Lung (tissue), 12 donors: ENCODE data around the gene DPYSL4. TPM values are rescaled to one million over a fixed set of nuclear protein-coding genes. Genes with fewer than 3 reads are reported as not detected.
"Not testable (repeated sequence)": the region's sequence is repeated elsewhere in the genome, so short reads cannot be mapped to it uniquely, and the experiment has no call there.

Experiments
- ATAC-seq: fragments of 200-7000 bp; cut with Tn5 transposase; one replicate; pipeline ENCODE4 v1.9.1; 2020; ENCODE audit warnings: moderate number of reproducible peaks; ENCODE audit not compliant: insufficient read depth, low FRiP score
- DNase-seq, 3 donors: peaks; one replicate each; pipeline ENCODE4 v3.0.0-alpha.2; 2013 to 2017
- H3K27ac ChIP-seq, 2 donors: one replicate each; pipeline ENCODE4 v1.5.1; 2013; ENCODE audit warnings: mild to moderate bottlenecking in 2 of 2, moderate library complexity in 2 of 2, control low read depth in 1 of 2, inconsistent platforms in 1 of 2, low read depth in 1 of 2, low read length in 1 of 2
- H3K27me3 ChIP-seq, 3 donors: one replicate each; pipeline ENCODE4 v1.5.1; 2013; ENCODE audit warnings: low read length in 2 of 3; ENCODE audit not compliant: control insufficient read depth in 3 of 3, insufficient read depth in 3 of 3
- H3K36me3 ChIP-seq, 4 donors: one replicate each; pipeline ENCODE4 v1.5.1; 2013; ENCODE audit warnings: low read length in 4 of 4, mild to moderate bottlenecking in 1 of 4, moderate library complexity in 1 of 4; ENCODE audit not compliant: control insufficient read depth in 4 of 4, insufficient read depth in 4 of 4
- H3K4me1 ChIP-seq, 5 donors: one replicate each; pipeline ENCODE4 v1.5.1; 2013; ENCODE audit warnings: low read length in 5 of 5, mild to moderate bottlenecking in 2 of 5, moderate library complexity in 1 of 5; ENCODE audit not compliant: control insufficient read depth in 5 of 5, insufficient read depth in 5 of 5
- H3K4me3 ChIP-seq: one replicate; pipeline ENCODE4 v1.5.1; 2013; ENCODE audit warnings: mild to moderate bottlenecking, control low read depth, moderate library complexity
- H3K9ac ChIP-seq, 2 donors: one replicate each; pipeline ENCODE4 v1.5.1; 2013; ENCODE audit warnings: low read length in 2 of 2, control low read depth in 1 of 2; ENCODE audit not compliant: insufficient read depth in 1 of 2
- H3K9me3 ChIP-seq, 4 donors: one replicate each; pipeline ENCODE4 v1.5.1; 2013; ENCODE audit warnings: low read length in 3 of 4, mild to moderate bottlenecking in 1 of 4, moderate library complexity in 1 of 4; ENCODE audit not compliant: control insufficient read depth in 4 of 4, insufficient read depth in 3 of 4
- WGBS, 2 donors: extraction: QIAGEN DNeasy Blood & Tissue Kit; methylation state at CpG; one replicate each; pipeline ENCODE4 v1.1.7; 2013; 5-methylcytosine and 5-hydroxymethylcytosine counted together
- polyA plus RNA-seq, 2 donors: library from polyadenylated mRNA; stranded (reverse); fragments of 200-250 nt; gene quantifications; one replicate each; pipeline ENCODE4 v1.2.1, GENCODE V29; 2013
- total RNA-seq, 2 donors: library from RNA; depleted of rRNA in 1 of 2; stranded (reverse); fragments of >200 nt in 1 of 2; gene quantifications; one replicate each; pipeline ENCODE4 v1.2.1, GENCODE V29; 2014 to 2021
- TF ChIP-seq, protein P1 (sequence below): IDR thresholded peaks from 2 replicates; pipeline ENCODE4 v1.5.1; 2012; ENCODE audit warnings: mild to moderate bottlenecking; ENCODE audit errors: control extremely low read depth, extremely low read depth
- donor health status: control.
- donor health status: control.
- donor health status: Bipolar disorder and iron deficiency.
- donor health status: healthy.
- donor health status: DM: yes; HTN: yes; CAD: no.

Gene DPYSL4
- total and polyA plus RNA-seq, 4 donors, result 0.33 to 1.5 (median 1.3) TPM

DNA sequence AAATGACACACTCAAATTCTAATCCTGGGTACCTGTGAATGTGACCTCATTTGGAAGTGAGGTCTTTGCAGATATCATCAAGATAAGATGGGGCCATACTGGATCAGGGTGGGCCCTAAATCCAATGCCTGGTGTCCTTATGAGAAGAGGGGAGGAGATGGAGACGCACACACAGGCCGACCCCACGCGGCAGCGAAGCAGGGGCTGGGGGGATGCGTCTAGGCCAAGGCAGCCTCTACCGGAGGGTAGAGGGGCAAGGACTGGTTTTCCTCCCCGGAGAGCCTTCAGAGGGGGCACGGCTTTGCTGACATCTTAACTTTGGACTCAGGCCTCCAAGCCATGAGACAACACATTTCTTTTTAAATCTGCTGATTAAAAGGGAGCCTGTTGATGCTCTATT, 33.3 kb downstream of the DPYSL4 start:
- ATAC-seq (no peak), DNase-seq (no peak)
- TF ChIP-seq, protein P1, sequence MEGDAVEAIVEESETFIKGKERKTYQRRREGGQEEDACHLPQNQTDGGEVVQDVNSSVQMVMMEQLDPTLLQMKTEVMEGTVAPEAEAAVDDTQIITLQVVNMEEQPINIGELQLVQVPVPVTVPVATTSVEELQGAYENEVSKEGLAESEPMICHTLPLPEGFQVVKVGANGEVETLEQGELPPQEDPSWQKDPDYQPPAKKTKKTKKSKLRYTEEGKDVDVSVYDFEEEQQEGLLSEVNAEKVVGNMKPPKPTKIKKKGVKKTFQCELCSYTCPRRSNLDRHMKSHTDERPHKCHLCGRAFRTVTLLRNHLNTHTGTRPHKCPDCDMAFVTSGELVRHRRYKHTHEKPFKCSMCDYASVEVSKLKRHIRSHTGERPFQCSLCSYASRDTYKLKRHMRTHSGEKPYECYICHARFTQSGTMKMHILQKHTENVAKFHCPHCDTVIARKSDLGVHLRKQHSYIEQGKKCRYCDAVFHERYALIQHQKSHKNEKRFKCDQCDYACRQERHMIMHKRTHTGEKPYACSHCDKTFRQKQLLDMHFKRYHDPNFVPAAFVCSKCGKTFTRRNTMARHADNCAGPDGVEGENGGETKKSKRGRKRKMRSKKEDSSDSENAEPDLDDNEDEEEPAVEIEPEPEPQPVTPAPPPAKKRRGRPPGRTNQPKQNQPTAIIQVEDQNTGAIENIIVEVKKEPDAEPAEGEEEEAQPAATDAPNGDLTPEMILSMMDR, result no peak
- no peaks in the 10 kb centered on the region for H3K4me1 ChIP-seq
- peaks cover 0 to 5% (median 0%) of the 10 kb centered on the region in 4 donors for H3K36me3 ChIP-seq
- no peak overlapping the region for H3K9ac ChIP-seq
- no peaks in the 10 kb centered on the region for H3K27me3 ChIP-seq
- 94% methylated on average over 9 of the region's 9 CpGs for WGBS, 2 donors
- H3K9me3 ChIP-seq, result peaks cover 0 to 8% (median 4%) of the 10 kb centered on the region in 4 donors
- no peak overlapping the region for H3K4me3 ChIP-seq
- H3K27ac ChIP-seq, result no peak overlapping the region

DNA sequence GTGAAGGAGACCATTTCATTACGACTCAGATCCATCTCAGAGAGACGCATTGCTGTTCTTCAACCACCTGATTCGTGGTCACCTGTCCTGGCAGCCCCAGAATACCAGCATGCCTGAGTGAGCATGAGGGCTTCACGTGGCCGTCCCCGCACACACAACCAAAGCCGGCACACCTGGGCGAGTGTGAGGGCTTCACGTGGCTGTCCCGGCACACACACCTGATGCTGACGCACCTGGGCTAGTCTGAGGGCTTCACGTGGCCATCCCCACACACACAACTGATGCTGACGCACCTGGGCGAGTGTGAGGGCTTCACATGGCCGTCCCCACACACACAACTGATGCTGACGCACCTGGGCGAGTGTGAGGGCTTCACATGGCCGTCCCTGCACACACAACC, 34.2 kb downstream of the DPYSL4 start:
- not testable (repeated sequence) for H3K27ac ChIP-seq, H3K9me3 ChIP-seq, H3K9ac ChIP-seq, H3K27me3 ChIP-seq, H3K4me3 ChIP-seq, H3K4me1 ChIP-seq, ATAC-seq, DNase-seq, H3K36me3 ChIP-seq
- 94 to 96% methylated on average over 18 of the region's 18 CpGs for WGBS, 2 donors

DNA sequence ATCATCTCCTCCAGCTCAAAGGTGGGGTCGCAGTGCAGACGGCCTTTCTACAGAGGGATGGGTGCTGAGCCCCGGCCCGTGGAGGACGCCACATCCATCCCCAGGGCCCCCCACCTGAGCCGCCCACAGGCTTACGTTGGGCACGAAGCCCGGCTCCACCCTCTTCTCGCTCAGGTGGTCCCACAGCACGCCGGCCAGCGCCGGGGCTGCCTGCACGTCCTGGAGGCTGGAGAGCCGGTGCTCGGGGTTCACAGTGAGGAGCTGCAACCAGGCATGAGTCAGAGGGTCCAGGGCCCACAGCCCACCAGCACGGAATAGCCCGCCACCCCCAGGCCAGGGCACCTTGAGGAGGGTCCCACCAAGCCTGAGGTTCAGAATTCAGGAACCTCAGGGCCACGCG, 36.0 kb downstream of the DPYSL4 start:
- Histone ChIP-seq H3K4me1 (no peaks in the 10 kb centered on the region), H3K36me3 (peaks cover 0 to 5% (median 0%) of the 10 kb centered on the region in 4 donors), H3K27me3 (no peaks in the 10 kb centered on the region), H3K9ac (no peak overlapping the region), H3K9me3 (peaks cover 0 to 2% (median 0%) of the 10 kb centered on the region in 4 donors), H3K27ac (no peak overlapping the region), H3K4me3 (no peak overlapping the region)
- 77 to 83% methylated on average over 21 of the region's 21 CpGs for WGBS, 2 donors
- ATAC-seq, result no peak
- TF ChIP-seq, protein P1, result no peak
- no peak for DNase-seq

DNA sequence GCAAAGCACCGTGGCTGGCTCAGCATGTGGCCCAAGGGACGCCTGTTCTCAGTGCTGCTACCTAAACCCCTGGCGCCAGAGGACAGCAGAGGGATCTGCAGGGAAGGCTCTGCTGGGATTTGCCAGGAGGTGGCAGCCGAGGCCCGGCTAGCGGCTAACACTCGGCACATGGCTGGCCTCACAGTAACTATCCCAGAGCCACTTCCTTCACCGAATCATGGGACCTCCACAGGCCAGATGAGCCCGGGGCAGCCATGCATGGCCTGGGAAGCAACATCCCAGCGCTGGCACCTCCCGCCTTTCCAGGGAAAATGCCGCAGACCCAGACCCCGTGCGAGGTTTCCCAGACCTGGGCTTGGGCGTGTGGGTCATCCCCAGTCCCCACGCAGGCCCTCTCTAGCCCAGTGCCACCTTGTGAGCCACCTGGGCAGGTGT, 36.4 kb downstream of the DPYSL4 start:
- ATAC-seq (peak; percentile 72), DNase-seq (peak; percentile 76 to 88 (median 83))
- Histone ChIP-seq H3K27ac (no peak overlapping the region), H3K36me3 (peaks cover 0 to 5% (median 0%) of the 10 kb centered on the region in 4 donors), H3K9ac (no peak overlapping the region), H3K4me1 (no peaks in the 10 kb centered on the region), H3K27me3 (no peaks in the 10 kb centered on the region), H3K4me3 (no peak overlapping the region), H3K9me3 (no peaks in the 10 kb centered on the region)
- TF ChIP-seq, protein P1, result peak; percentile 95
- 40 to 42% methylated on average over 16 of the region's 16 CpGs for WGBS, 2 donors
